Neural cell (in vitro differentiated cells): ENCODE results near the gene EYA4.

Experiments used
- EP300 ChIP-seq: fragments of 450-650 bp; conservative IDR thresholded peaks from 2 replicates; pipeline ENCODE4 v1.6.1; 2014; ENCODE audit warnings: antibody characterized with exemption, mild to moderate bottlenecking, moderate library complexity; ENCODE audit not compliant: poor library complexity, severe bottlenecking
- EZH2 ChIP-seq: fragments of 200-600, 300-800 bp; shearing (Covaris generic), sonication (generic); IDR thresholded peaks from 2 replicates; pipeline ENCODE4 v1.6.1; 2014; ENCODE audit warnings: antibody characterized with exemption, low read length, borderline replicate concordance, mild to moderate bottlenecking; ENCODE audit not compliant: insufficient read depth, poor library complexity, severe bottlenecking
- MXI1 ChIP-seq: fragments of 450-650 bp; conservative IDR thresholded peaks from 2 replicates; pipeline ENCODE4 v1.6.1; 2014; ENCODE audit warnings: antibody characterized with exemption, mild to moderate bottlenecking; ENCODE audit not compliant: poor library complexity, severe bottlenecking
- POLR2AphosphoS5 ChIP-seq: IDR thresholded peaks from 2 replicates; pipeline ENCODE4 v1.6.1; 2012
- RAD21 ChIP-seq: fragments of 450-650 bp; conservative IDR thresholded peaks from 2 replicates; pipeline ENCODE4 v1.6.1; 2014; ENCODE audit warnings: antibody characterized with exemption, mild to moderate bottlenecking, moderate library complexity
- REST ChIP-seq: IDR thresholded peaks from 2 replicates; pipeline ENCODE4 v1.6.1; 2012; ENCODE audit warnings: borderline replicate concordance
- SMC3 ChIP-seq: fragments of 450-650 bp; conservative IDR thresholded peaks from 2 replicates; pipeline ENCODE4 v1.6.1; 2014; ENCODE audit warnings: antibody characterized with exemption, mild to moderate bottlenecking, moderate library complexity; ENCODE audit not compliant: poor library complexity
- TAF1 ChIP-seq: IDR thresholded peaks from 2 replicates; pipeline ENCODE4 v1.6.1; 2012; ENCODE audit warnings: low read depth
- TF ChIP-seq, protein P1 (sequence below): fragments of 450-650 bp; IDR thresholded peaks from 2 replicates; pipeline ENCODE4 v1.5.1; 2014; ENCODE audit warnings: antibody characterized with exemption, mild to moderate bottlenecking, moderate library complexity; ENCODE audit not compliant: poor library complexity, severe bottlenecking

GRCh38 chr6:133377219-133377618, 136.1 kb downstream of the EYA4 start:
- TF ChIP-seq, protein P1, sequence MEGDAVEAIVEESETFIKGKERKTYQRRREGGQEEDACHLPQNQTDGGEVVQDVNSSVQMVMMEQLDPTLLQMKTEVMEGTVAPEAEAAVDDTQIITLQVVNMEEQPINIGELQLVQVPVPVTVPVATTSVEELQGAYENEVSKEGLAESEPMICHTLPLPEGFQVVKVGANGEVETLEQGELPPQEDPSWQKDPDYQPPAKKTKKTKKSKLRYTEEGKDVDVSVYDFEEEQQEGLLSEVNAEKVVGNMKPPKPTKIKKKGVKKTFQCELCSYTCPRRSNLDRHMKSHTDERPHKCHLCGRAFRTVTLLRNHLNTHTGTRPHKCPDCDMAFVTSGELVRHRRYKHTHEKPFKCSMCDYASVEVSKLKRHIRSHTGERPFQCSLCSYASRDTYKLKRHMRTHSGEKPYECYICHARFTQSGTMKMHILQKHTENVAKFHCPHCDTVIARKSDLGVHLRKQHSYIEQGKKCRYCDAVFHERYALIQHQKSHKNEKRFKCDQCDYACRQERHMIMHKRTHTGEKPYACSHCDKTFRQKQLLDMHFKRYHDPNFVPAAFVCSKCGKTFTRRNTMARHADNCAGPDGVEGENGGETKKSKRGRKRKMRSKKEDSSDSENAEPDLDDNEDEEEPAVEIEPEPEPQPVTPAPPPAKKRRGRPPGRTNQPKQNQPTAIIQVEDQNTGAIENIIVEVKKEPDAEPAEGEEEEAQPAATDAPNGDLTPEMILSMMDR, result no peak
- no peak for TF ChIP-seq EZH2
- no peak for TF ChIP-seq RAD21
- no peak for TF ChIP-seq REST
- no peak for TF ChIP-seq TAF1
- TF ChIP-seq POLR2AphosphoS5, result no peak
- TF ChIP-seq SMC3, result no peak
- no peak for TF ChIP-seq EP300
- TF ChIP-seq MXI1, result no peak
